Tibial artery (tissue), 4 donors: ENCODE measurements around the gene TADA3.

Experiments used
- DNase-seq, 2 donors: peaks; one replicate each; pipeline ENCODE4 v3.0.0-alpha.2; 2019
- H3K27ac ChIP-seq, 2 donors: fragments of 200-600 bp; sonication (generic) in 1 of 2; 1 replicate in 1 of 2; 2 replicates in 1 of 2; pipeline ENCODE4 v1.5.1; 2018 to 2019; ENCODE audit warnings: mild to moderate bottlenecking in 1 of 2
- H3K27me3 ChIP-seq, 2 donors: fragments of 200-600 bp; sonication (generic) in 1 of 2; one replicate each; pipeline versions ENCODE4 v1.5.1 to v1.6.0; 2016 to 2019
- H3K36me3 ChIP-seq, 3 donors: fragments of 200-600 bp; sonication (generic) in 2 of 3; one replicate each; pipeline ENCODE4 v1.5.1; 2016 to 2019; ENCODE audit warnings: mild to moderate bottlenecking in 2 of 3
- H3K4me1 ChIP-seq, 4 donors: fragments of 200-600 bp; sonication (generic) in 2 of 4; 1 replicate in 3 of 4; 2 replicates in 1 of 4; pipeline ENCODE4 v1.5.1; 2016 to 2019
- H3K4me3 ChIP-seq, 2 donors: fragments of 200-600 bp; sonication (generic) in 1 of 2; 1 replicate in 1 of 2; 2 replicates in 1 of 2; pipeline ENCODE4 v1.5.1; 2018 to 2019; ENCODE audit warnings: mild to moderate bottlenecking in 2 of 2
- H3K9me3 ChIP-seq, 3 donors: fragments of 200-600 bp; sonication (generic) in 1 of 3; one replicate each; pipeline ENCODE4 v1.5.1; 2016 to 2019
- intact Hi-C: fragments of 100-400 bp; cut with DNase I; formaldehyde crosslinking; loops from one replicate; pipeline ENCODE4 v1.15.0; 2023; ENCODE audit warnings: low total_unique reads
- TF ChIP-seq, protein P1 (sequence below), 2 experiments: fragments of 200-600 bp in 1 of 2; fragments of 450-650 bp in 1 of 2; IDR thresholded peaks; one replicate each; pipeline ENCODE4 v1.5.1; 2017 to 2019; ENCODE audit warnings: antibody characterized with exemption in 2 of 2, mild to moderate bottlenecking in 1 of 2, moderate library complexity in 1 of 2

TADA3 gene, protein sequence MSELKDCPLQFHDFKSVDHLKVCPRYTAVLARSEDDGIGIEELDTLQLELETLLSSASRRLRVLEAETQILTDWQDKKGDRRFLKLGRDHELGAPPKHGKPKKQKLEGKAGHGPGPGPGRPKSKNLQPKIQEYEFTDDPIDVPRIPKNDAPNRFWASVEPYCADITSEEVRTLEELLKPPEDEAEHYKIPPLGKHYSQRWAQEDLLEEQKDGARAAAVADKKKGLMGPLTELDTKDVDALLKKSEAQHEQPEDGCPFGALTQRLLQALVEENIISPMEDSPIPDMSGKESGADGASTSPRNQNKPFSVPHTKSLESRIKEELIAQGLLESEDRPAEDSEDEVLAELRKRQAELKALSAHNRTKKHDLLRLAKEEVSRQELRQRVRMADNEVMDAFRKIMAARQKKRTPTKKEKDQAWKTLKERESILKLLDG

DNA sequence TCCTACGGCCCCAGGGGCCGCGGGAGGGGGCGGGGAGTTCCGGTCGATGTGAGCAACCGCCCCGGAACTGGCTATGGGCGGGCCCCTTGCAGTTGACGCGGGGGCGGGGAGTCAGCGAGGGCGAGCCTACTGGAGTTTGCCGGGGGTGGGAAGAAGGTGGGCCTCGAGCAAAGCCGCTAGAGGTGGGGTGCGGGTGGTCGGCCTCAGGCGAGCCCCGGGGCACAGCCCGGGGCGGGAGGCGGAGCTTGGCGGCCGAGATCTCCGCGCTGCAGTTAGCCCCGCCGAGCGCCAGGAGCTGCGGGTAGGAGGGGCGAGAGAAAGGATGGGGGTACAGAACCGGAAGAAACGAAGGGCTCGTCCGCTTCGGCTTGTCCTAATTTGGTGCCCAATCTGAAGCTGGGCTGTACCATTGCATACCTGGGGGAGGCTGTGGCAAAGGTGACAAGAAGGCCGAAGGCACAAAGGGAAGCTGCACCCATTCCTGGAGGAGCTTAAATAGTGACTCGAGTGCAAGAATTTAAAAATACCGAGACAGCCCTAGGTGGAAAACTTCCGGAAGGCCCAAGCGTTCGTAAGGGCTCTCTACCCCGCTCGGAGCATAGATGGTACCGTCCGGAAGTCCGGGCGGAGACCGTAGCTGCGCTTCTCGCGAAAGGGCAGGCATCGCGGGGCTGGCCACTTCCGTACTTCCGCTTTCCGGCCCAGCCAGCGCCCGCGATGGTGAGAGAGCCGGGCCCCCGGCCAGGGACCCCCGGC is at the start of gene TADA3, which contains the start of gene ARPC4:
Gene TADA3 (minus strand): TSS at position 69 of the 756 bp plus-strand sequence. CDS start 1,007 bp downstream, outside the sequence.
Gene ARPC4 (plus strand): TSS at position 678 of the 756 bp plus-strand sequence. CDS start 40 bp downstream, at position 718.
- intact Hi-C loops: loop anchor here (2.0 kb wide), 1 partner anchor 22 kb away; no protein-coding TSS in a partner anchor
- Histone ChIP-seq H3K27me3 (no peaks in the 10 kb centered on the region), H3K27ac (peak within 1 kb of the TSS; percentile 94 to 97), H3K4me1 (peaks cover 0 to 44% (median 37%) of the 10 kb centered on the region in 4 donors), H3K9me3 (no peaks in the 10 kb centered on the region), H3K36me3 (peaks cover 24 to 52% (median 26%) of the 10 kb centered on the region in 3 donors), H3K4me3 (peak within 1 kb of the TSS; percentile 68 to 95)
- TF ChIP-seq, protein P1, sequence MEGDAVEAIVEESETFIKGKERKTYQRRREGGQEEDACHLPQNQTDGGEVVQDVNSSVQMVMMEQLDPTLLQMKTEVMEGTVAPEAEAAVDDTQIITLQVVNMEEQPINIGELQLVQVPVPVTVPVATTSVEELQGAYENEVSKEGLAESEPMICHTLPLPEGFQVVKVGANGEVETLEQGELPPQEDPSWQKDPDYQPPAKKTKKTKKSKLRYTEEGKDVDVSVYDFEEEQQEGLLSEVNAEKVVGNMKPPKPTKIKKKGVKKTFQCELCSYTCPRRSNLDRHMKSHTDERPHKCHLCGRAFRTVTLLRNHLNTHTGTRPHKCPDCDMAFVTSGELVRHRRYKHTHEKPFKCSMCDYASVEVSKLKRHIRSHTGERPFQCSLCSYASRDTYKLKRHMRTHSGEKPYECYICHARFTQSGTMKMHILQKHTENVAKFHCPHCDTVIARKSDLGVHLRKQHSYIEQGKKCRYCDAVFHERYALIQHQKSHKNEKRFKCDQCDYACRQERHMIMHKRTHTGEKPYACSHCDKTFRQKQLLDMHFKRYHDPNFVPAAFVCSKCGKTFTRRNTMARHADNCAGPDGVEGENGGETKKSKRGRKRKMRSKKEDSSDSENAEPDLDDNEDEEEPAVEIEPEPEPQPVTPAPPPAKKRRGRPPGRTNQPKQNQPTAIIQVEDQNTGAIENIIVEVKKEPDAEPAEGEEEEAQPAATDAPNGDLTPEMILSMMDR (IDR thresholded peaks at IDR 0.05): peak; percentile 21 to 37
- peak; percentile 94 to 96 for DNase-seq

DNA sequence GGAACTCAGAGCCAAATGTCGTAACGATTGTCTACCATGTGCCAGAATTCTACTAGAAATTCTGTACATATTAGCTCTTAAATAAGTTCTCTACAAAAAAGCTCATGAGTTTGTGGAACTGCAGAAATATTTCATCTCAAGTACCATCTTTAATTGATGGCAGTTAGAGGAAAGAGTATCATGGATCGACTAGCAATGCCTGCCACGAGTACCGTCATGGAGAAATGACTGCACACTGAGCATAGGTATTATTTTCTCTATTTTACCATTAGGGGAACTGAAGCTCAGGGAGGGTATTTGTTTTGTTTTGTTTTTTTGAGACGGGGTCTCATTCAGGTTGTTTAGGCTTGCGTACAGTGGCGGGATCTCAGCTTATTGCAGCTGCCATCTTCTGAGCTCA is 48.7 kb upstream of the TADA3 start:
- no peak overlapping the region for H3K27ac ChIP-seq
- DNase-seq: no peak
- H3K27me3 ChIP-seq: no peaks in the 10 kb centered on the region
- peaks cover 24 to 46% (median 34%) of the 10 kb centered on the region in 3 donors for H3K36me3 ChIP-seq
- H3K4me3 ChIP-seq: no peak overlapping the region
- TF ChIP-seq, protein P1 (IDR thresholded peaks at IDR 0.05): no peak
- no peaks in the 10 kb centered on the region for H3K9me3 ChIP-seq
- intact Hi-C loops: loop anchor here (5.0 to 10.0 kb wide), 2 partner anchors 76 to 104 kb away; partner anchors contain the start of gene IL17RC
- peaks cover 0 to 16% (median 12%) of the 10 kb centered on the region in 4 donors for H3K4me1 ChIP-seq

DNA sequence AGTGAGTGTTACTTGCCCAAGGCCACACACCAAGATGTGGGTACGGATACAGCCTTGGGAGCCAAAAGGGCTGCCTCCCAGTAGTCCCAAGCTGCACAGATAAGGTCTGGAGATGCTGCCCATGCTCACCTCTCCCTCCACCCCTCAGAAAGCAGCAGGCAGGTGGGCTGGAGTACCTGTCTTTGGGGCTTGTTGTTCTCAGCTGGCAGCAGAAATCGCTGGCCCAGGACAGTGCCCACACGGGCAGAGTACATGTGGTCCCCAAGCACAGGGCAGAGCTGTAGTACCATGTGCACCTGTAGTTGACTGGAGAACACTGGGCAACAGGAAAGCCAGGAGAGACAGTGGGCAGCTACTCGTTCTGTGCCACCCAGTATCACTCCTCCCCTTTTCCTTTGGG is 46.6 kb upstream of the TADA3 start:
- intact Hi-C loops: no loop called here
- H3K36me3 ChIP-seq: peaks cover 32 to 68% (median 54%) of the 10 kb centered on the region in 3 donors
- peaks cover 0 to 11% (median 10%) of the 10 kb centered on the region in 4 donors for H3K4me1 ChIP-seq
- TF ChIP-seq, protein P1 (IDR thresholded peaks at IDR 0.05): no peak
- H3K9me3 ChIP-seq: no peaks in the 10 kb centered on the region
- H3K4me3 ChIP-seq: no peak overlapping the region
- H3K27me3 ChIP-seq: no peaks in the 10 kb centered on the region
- no peak for DNase-seq
- no peak overlapping the region for H3K27ac ChIP-seq

DNA sequence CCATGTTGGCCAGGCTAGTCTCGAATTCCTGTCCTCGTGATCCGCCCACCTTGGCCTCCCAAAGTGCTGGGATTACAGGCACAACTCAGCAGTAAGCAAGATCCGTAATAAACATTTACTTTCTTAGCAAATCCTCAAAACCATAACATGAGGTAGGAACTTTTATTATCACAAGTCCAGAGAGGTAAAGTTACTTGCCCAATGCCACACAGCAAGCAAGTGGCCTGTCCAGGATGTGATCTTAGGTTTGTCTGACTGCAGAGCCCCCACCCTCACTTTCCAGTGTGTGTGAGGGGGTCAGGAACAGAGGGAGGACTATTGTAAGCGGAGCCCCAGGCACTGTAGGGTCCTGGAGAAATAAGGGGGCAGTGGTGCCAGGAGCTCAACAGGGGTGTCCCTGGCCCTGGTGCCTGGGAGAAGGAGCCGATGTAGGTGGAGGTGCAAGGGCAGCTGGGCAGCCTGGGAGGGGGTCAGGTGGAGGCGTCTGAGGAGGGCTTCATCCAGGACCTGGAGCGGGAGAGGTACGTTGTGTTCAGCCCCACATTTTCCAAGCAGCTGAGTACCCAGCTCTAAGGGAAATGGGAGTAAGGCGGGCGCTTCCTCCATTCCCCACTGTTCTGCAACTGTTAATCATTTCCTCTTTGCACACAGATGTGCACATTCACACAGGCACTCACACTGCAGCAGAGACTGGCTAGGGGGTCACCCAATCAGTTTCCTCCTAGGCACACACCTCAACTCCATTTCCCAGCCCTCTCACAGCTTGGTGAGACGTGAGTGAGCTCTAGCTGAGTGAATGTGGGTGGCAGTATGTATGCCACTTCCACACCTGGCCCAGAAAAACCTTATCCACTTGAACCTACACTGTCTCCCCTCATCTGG is 45.7 kb upstream of the TADA3 start:
- Histone ChIP-seq H3K27me3 (no peaks in the 10 kb centered on the region), H3K4me1 (peaks cover 0 to 9% (median 7%) of the 10 kb centered on the region in 4 donors), H3K9me3 (no peaks in the 10 kb centered on the region), H3K27ac (no peak overlapping the region), H3K36me3 (peaks cover 36 to 77% (median 62%) of the 10 kb centered on the region in 3 donors), H3K4me3 (no peak overlapping the region)
- TF ChIP-seq, protein P1 (IDR thresholded peaks at IDR 0.05): no peak
- intact Hi-C loops: no loop called here
- DNase-seq: no peak
